Thoracic aorta (tissue), 2 donors: ENCODE results near the gene HELB. TPM values are rescaled to one million over a fixed set of nuclear protein-coding genes. Genes with fewer than 3 reads are reported as not detected.

Source experiments
- ATAC-seq: fragments of 150-250 bp; one replicate; pipeline ENCODE4 v1.8.0; 2017; ENCODE audit warnings: low read depth; ENCODE audit not compliant: insufficient number of reproducible peaks, low FRiP score
- DNase-seq: peaks from one replicate; pipeline ENCODE4 v3.0.0-alpha.2; 2020; ENCODE audit warnings: low spot score
- H3K27ac ChIP-seq, 2 donors: fragments of 200-600 bp; sonication (generic); 1 replicate in 1 of 2; 2 replicates in 1 of 2; pipeline ENCODE4 v1.5.1; 2016; ENCODE audit warnings: mild to moderate bottlenecking in 2 of 2, moderate library complexity in 2 of 2
- H3K27me3 ChIP-seq: fragments of 200-600 bp; sonication (generic); replicated peaks from 2 replicates; pipeline ENCODE4 v1.6.0; 2016; ENCODE audit warnings: mild to moderate bottlenecking; ENCODE audit not compliant: insufficient read depth
- H3K36me3 ChIP-seq: fragments of 200-600 bp; sonication (generic); one replicate; pipeline ENCODE4 v1.5.1; 2016
- H3K4me1 ChIP-seq, 2 donors: fragments of 200-600 bp; sonication (generic); 1 replicate in 1 of 2; 2 replicates in 1 of 2; pipeline versions ENCODE4 v1.5.1 to v1.6.0; 2016; ENCODE audit warnings: low read depth in 2 of 2, mild to moderate bottlenecking in 1 of 2; ENCODE audit not compliant: control insufficient read depth in 1 of 2
- H3K4me3 ChIP-seq: fragments of 200-600 bp; sonication (generic); 2 replicates; pipeline ENCODE4 v1.5.1; 2016; ENCODE audit warnings: mild to moderate bottlenecking
- H3K9me3 ChIP-seq: fragments of 200-600 bp; sonication (generic); 2 replicates; pipeline ENCODE4 v1.5.1; 2016
- total RNA-seq, 2 donors: library from RNA; depleted of rRNA; stranded (reverse); fragments of >200 nt; gene quantifications; one replicate each; pipeline versions ENCODE4 v1.1.0 to v1.2.3, GENCODE V29; 2016
- TF ChIP-seq, protein P1 (sequence below): fragments of 200-600 bp; sonication (generic); IDR thresholded peaks from one replicate; pipeline ENCODE4 v1.5.1; 2019; ENCODE audit warnings: antibody characterized with exemption

The HELB gene
- total RNA-seq, 2 donors from 2014 or later = 1.2 to 10.2 TPM

DNA sequence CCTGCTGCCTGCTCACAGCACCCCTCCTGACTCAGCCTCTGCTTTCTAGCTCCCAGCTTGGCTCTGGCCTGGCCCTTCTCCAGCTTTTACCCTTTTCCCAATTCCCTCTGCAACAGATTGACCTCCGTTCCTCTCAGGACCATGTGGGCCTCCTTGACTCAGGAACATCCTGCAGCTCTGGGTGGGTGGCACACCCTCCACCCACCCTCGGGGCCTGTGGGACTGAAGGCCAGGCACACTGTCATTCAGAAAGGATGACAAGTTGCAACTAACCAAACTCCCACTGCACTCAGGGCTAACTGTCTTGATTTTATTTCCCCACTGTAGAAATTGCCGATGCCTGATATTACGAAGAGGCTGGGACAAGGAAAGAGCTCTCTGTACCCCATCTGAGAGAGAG is 59.4 kb downstream of the HELB start:
- ATAC-seq (no peak), DNase-seq (no peak)
- Histone ChIP-seq H3K9me3 (no peaks in the 10 kb centered on the region), H3K4me3 (no peak overlapping the region), H3K27me3 (no peaks in the 10 kb centered on the region), H3K4me1 (no peaks in the 10 kb centered on the region), H3K27ac (no peak overlapping the region), H3K36me3 (no peaks in the 10 kb centered on the region)
- TF ChIP-seq, protein P1, sequence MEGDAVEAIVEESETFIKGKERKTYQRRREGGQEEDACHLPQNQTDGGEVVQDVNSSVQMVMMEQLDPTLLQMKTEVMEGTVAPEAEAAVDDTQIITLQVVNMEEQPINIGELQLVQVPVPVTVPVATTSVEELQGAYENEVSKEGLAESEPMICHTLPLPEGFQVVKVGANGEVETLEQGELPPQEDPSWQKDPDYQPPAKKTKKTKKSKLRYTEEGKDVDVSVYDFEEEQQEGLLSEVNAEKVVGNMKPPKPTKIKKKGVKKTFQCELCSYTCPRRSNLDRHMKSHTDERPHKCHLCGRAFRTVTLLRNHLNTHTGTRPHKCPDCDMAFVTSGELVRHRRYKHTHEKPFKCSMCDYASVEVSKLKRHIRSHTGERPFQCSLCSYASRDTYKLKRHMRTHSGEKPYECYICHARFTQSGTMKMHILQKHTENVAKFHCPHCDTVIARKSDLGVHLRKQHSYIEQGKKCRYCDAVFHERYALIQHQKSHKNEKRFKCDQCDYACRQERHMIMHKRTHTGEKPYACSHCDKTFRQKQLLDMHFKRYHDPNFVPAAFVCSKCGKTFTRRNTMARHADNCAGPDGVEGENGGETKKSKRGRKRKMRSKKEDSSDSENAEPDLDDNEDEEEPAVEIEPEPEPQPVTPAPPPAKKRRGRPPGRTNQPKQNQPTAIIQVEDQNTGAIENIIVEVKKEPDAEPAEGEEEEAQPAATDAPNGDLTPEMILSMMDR = no peak

DNA sequence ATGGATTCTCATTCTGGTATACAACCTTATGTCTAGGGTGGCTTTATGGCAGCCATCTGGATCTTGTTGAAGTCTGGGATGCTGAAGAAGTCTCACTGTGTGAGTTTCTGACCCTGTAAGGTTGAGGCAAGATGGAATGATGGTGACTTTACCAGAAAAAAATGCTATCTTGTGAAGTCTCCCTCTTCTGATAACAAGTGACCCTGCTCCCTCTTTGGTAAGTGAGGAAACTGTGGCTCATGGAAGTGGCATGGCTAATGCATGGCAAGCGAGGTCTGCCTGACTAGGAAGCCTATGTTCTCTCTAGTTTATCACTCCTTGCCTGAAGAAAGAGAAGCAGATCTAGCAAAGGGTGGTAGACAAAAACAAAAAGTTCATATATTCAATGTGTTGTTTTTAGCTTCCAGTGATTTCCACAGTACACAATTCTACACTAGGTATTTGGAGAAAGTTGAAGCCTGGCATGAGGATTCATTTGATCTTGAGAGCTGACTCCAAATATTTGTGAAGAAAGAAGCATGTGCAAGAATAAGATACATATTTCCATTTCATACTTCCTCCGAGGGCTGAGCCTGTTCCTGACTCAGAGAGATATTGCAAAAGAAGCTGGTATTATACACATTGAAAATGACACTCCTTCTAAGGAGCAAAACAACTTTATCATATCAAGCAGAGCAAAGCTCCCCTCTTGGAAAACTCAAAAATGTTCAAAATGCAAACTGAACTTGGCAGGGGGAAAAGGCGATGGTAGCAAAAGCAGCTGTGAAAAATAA is 63.6 kb downstream of the HELB start:
- Histone ChIP-seq H3K4me3 (no peak overlapping the region), H3K27ac (no peak overlapping the region), H3K9me3 (no peaks in the 10 kb centered on the region), H3K4me1 (no peaks in the 10 kb centered on the region), H3K27me3 (no peaks in the 10 kb centered on the region), H3K36me3 (no peaks in the 10 kb centered on the region)
- TF ChIP-seq, protein P1 = no peak
- ATAC-seq = no peak
- DNase-seq = no peak

DNA sequence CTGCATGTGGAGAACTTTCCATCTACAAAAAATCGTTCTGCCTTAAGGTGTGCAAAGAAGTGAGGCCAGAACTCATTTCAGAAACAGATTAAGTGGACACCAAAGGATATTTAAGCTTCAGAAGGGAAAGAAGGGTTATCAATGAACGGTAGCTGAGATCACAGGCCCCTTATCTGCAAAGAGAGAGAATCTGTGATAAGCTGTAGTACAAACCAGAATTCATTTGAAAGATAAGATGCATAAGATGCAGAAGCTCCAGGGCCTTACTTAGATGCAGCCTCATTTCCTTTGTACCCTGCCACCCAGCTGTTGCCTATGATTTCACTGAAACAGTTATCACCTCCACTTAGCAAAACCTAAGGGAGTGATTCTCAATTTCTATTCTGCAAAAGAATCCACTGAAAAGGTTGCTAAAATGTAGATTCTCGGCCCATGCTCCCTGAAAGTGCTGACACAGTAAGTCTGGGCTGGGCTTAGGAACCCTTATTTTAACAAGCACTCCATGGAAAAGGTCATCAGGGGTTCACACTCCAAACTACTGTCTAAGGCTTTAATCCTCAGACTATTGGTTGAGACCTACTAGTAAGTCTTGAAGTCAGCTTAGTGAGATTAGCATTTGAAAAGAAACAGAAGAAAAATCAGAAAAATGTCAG is 64.8 kb downstream of the HELB start:
- Histone ChIP-seq H3K36me3 (no peaks in the 10 kb centered on the region), H3K4me1 (no peaks in the 10 kb centered on the region), H3K27ac (no peak overlapping the region), H3K27me3 (no peaks in the 10 kb centered on the region), H3K9me3 (no peaks in the 10 kb centered on the region), H3K4me3 (no peak overlapping the region)
- no peak for DNase-seq
- ATAC-seq = no peak
- TF ChIP-seq, protein P1 = no peak

DNA sequence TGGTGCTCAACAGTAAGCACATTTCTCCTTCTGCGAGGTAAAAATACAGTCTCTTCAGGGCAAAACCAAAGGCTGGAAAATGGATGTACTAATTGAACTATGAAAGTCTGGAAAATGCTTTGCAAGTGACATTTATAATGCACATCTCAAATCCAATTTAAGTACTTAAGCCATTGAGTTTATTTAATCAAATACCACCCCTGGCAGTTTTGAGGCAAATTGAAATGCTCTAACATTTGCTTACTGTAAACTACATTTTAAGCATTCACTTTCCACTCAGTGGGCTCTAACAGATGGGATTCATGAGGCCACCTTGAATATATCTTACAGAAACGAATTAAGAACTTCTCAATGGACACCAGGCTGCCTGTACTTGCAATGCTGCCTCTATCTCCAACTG is 69.7 kb downstream of the HELB start:
- TF ChIP-seq, protein P1 = no peak
- DNase-seq (no peak), ATAC-seq (no peak)
- Histone ChIP-seq H3K36me3 (no peaks in the 10 kb centered on the region), H3K27me3 (no peaks in the 10 kb centered on the region), H3K4me3 (no peak overlapping the region), H3K27ac (no peak overlapping the region), H3K9me3 (no peaks in the 10 kb centered on the region), H3K4me1 (no peaks in the 10 kb centered on the region)

DNA sequence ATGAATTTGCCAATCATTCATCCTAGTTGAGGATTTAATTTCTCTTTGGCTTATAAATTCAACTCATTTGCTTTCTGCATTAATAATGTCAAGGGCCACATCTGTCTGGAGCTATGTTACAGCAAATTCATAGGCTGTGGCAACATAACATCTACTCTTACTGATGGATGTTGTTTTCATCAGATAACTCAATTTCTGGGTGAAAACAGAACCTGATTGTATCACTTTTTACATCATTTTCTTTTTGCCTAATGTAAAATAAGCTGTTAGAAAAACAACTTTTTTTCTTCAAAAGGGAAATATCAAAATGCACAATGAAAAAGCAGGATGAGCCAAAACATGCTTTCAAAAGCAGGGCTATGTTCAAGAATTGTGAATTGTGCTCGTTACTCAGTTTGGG is 73.3 kb downstream of the HELB start:
- no peak for DNase-seq
- Histone ChIP-seq H3K4me3 (no peak overlapping the region), H3K27ac (no peak overlapping the region), H3K9me3 (no peaks in the 10 kb centered on the region), H3K36me3 (no peaks in the 10 kb centered on the region), H3K4me1 (no peaks in the 10 kb centered on the region), H3K27me3 (no peaks in the 10 kb centered on the region)
- TF ChIP-seq, protein P1 = no peak
- no peak for ATAC-seq
